HepG2 (cell line): ENCODE data around the gene VEGFB. TPM values are rescaled to one million over a fixed set of nuclear protein-coding genes. Genes with fewer than 3 reads are reported as not detected.

ENCODE experiments used
- CERS6 ChIP-seq: sonication (generic); formaldehyde crosslinking; IDR thresholded peaks from 2 replicates; pipeline ENCODE4 v1.5.0; 2020; ENCODE audit warnings: missing genetic modification reagents
- DDIT3 ChIP-seq: sonication (generic); formaldehyde crosslinking; IDR thresholded peaks from 2 replicates; pipeline ENCODE4 v1.4.0; 2020; ENCODE audit warnings: mild to moderate bottlenecking, missing genetic modification reagents
- ISL2 ChIP-seq: sonication (generic); formaldehyde crosslinking; IDR thresholded peaks from 2 replicates; pipeline ENCODE4 v1.5.0; 2020; ENCODE audit warnings: missing genetic modification reagents
- NBN ChIP-seq: fragments of 450-650 bp; conservative IDR thresholded peaks from 2 replicates; pipeline ENCODE4 v1.6.1; 2017
- POGK ChIP-seq: sonication (generic); formaldehyde crosslinking; conservative IDR thresholded peaks from 2 replicates; pipeline ENCODE4 v1.8.0; 2022; ENCODE audit warnings: mild to moderate bottlenecking, moderate library complexity, missing genetic modification reagents
- PRMT3 ChIP-seq: sonication (generic); formaldehyde crosslinking; IDR thresholded peaks from 2 replicates; pipeline ENCODE4 v1.8.1; 2022; ENCODE audit warnings: low read depth, mild to moderate bottlenecking, moderate library complexity, missing genetic modification reagents, borderline replicate concordance
- RNF219 ChIP-seq: sonication (generic); formaldehyde crosslinking; IDR thresholded peaks from 2 replicates; pipeline ENCODE4 v1.5.0; 2020; ENCODE audit warnings: mild to moderate bottlenecking, missing genetic modification reagents
- ZFP90 ChIP-seq: sonication (generic); formaldehyde crosslinking; IDR thresholded peaks from 2 replicates; pipeline ENCODE4 v1.8.0; 2022; ENCODE audit warnings: missing genetic modification reagents, mild to moderate bottlenecking, inconsistent platforms, borderline replicate concordance
- ZFY ChIP-seq: sonication (generic); formaldehyde crosslinking; IDR thresholded peaks from 2 replicates; pipeline ENCODE4 v1.4.0; 2020; ENCODE audit warnings: missing genetic modification reagents
- ZFYVE20 ChIP-seq: sonication (generic); formaldehyde crosslinking; IDR thresholded peaks from 2 replicates; pipeline ENCODE4 v1.8.0; 2023; ENCODE audit warnings: low read depth, mild to moderate bottlenecking, moderate library complexity, missing genetic modification reagents, borderline replicate concordance
- ZIK1 ChIP-seq: sonication (generic); formaldehyde crosslinking; IDR thresholded peaks from 2 replicates; pipeline ENCODE4 v1.5.0; 2020; ENCODE audit warnings: mild to moderate bottlenecking, low read depth, missing genetic modification reagents, borderline replicate concordance
- ZMAT3 ChIP-seq: sonication (generic); formaldehyde crosslinking; conservative IDR thresholded peaks from 2 replicates; pipeline ENCODE4 v1.7.0; 2021; ENCODE audit warnings: missing genetic modification reagents
- ZNF501 ChIP-seq: sonication (generic); formaldehyde crosslinking; IDR thresholded peaks from 2 replicates; pipeline ENCODE4 v1.5.1; 2020; ENCODE audit warnings: mild to moderate bottlenecking, moderate library complexity, missing genetic modification reagents
- ZNF607 ChIP-seq: sonication (generic); formaldehyde crosslinking; IDR thresholded peaks from 2 replicates; pipeline ENCODE4 v1.5.1; 2020; ENCODE audit warnings: missing genetic modification reagents, mild to moderate bottlenecking, borderline replicate concordance
- ZNF619 ChIP-seq: sonication (generic); formaldehyde crosslinking; IDR thresholded peaks from 2 replicates; pipeline ENCODE4 v1.4.0; 2020; ENCODE audit warnings: mild to moderate bottlenecking, missing genetic modification reagents
- ZNF660 ChIP-seq: sonication (generic); formaldehyde crosslinking; IDR thresholded peaks from 2 replicates; pipeline ENCODE4 v1.5.1; 2020; ENCODE audit warnings: mild to moderate bottlenecking, low read depth, missing genetic modification reagents, borderline replicate concordance
- ZNF670 ChIP-seq: sonication (generic); formaldehyde crosslinking; IDR thresholded peaks from 2 replicates; pipeline ENCODE4 v1.8.0; 2022; ENCODE audit warnings: mild to moderate bottlenecking, missing genetic modification reagents, borderline replicate concordance
- ZNF724P ChIP-seq: sonication (generic); formaldehyde crosslinking; IDR thresholded peaks from 2 replicates; pipeline ENCODE4 v1.8.0; 2022; ENCODE audit warnings: missing genetic modification reagents, borderline replicate concordance
- ZNF788 ChIP-seq: sonication (generic); formaldehyde crosslinking; IDR thresholded peaks from 2 replicates; pipeline ENCODE4 v1.5.0; 2020; ENCODE audit warnings: mild to moderate bottlenecking, missing genetic modification reagents, borderline replicate concordance
- ZNF891 ChIP-seq: sonication (generic); formaldehyde crosslinking; IDR thresholded peaks from 2 replicates; pipeline ENCODE4 v1.5.0; 2020; ENCODE audit warnings: mild to moderate bottlenecking, missing genetic modification reagents
- polyA plus RNA-seq, 8 experiments: library from polyadenylated mRNA; depleted of rRNA in 3 of 8; stranded (reverse) in 7 of 8; unstranded in 1 of 8; fragments of >200 nt; fragmentation: Illumina TruSeq in 4 of 8; extraction: Trizol in 4 of 8; gene quantifications; 2 replicates each; pipeline versions ENCODE4 v1.2.1 to v1.2.3, GENCODE V29; 2011 to 2016; ENCODE audit warnings: low read depth in 4 of 8, missing spikeins in 1 of 8, mixed read lengths in 1 of 8; ENCODE audit not compliant: insufficient read depth in 1 of 8
- total RNA-seq, 5 experiments: library from RNA; depleted of rRNA; stranded (reverse); fragments of >200 nt; fragmentation: Illumina TruSeq; extraction: Trizol; gene quantifications; 2 replicates each; pipeline ENCODE4 v1.2.3, GENCODE V29; 2016; ENCODE audit warnings: low read depth in 1 of 5
- TF ChIP-seq, protein P1 (sequence below): sonication (generic); formaldehyde crosslinking; IDR thresholded peaks from 2 replicates; pipeline ENCODE4 v1.4.0; 2020; ENCODE audit warnings: missing genetic modification reagents

VEGFB gene
- total and polyA plus RNA-seq, 2 of the 13 experiments (the other 11 are each of a cell fraction or from before 2014, with no cell fraction given), result 9.0 to 11.3 TPM

- TF ChIP-seq, protein P1, sequence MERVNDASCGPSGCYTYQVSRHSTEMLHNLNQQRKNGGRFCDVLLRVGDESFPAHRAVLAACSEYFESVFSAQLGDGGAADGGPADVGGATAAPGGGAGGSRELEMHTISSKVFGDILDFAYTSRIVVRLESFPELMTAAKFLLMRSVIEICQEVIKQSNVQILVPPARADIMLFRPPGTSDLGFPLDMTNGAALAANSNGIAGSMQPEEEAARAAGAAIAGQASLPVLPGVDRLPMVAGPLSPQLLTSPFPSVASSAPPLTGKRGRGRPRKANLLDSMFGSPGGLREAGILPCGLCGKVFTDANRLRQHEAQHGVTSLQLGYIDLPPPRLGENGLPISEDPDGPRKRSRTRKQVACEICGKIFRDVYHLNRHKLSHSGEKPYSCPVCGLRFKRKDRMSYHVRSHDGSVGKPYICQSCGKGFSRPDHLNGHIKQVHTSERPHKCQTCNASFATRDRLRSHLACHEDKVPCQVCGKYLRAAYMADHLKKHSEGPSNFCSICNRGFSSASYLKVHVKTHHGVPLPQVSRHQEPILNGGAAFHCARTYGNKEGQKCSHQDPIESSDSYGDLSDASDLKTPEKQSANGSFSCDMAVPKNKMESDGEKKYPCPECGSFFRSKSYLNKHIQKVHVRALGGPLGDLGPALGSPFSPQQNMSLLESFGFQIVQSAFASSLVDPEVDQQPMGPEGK (CRISPR knock-in tag), result peak; percentile 80
- TF ChIP-seq POGK (no peak), ZNF501 (CRISPR knock-in tag) (peak; percentile 21; the same call in 1 of the 2 replicates), ZMAT3 (CRISPR knock-in tag) (0 out of 2 replicates have a peak, but pooled peaks have one; percentile 1), CERS6 (peak; percentile 33; the same call in 1 of the 2 replicates), ZNF891 (CRISPR knock-in tag) (0 out of 2 replicates have a peak, but pooled peaks have one; percentile 50), NBN (no peak), ZFYVE20 (CRISPR knock-in tag) (0 out of 2 replicates have a peak, but pooled peaks have one; percentile 22), ZNF670 (peak; percentile 86), RNF219 (no peak), PRMT3 (CRISPR knock-in tag) (0 out of 2 replicates have a peak, but pooled peaks have one; percentile 15), ZNF619 (CRISPR knock-in tag) (0 out of 2 replicates have a peak, but pooled peaks have one; percentile 25), ISL2 (CRISPR knock-in tag) (no peak), ZNF724P (no peak), ZNF607 (CRISPR knock-in tag) (no peak), DDIT3 (CRISPR knock-in tag) (no peak), ZNF788 (no peak), ZFP90 (CRISPR knock-in tag) (peak; percentile 34; the same call in 1 of the 2 replicates), ZIK1 (CRISPR knock-in tag) (0 out of 2 replicates have a peak, but pooled peaks have one; percentile 32), ZNF660 (CRISPR knock-in tag) (no peak), ZFY (CRISPR knock-in tag) (peak; percentile 75)
Measured at GRCh38 chr11:64226507-64227051, 7.8 kb upstream of the VEGFB start (continued).
